Upper lobe of right lung (tissue), 1 donor: ENCODE data around the gene KCNMA1. TPM values are rescaled to one million over a fixed set of nuclear protein-coding genes. Genes with fewer than 3 reads are reported as not detected.

ENCODE experiments used
- ATAC-seq: fragments of 200-7000 bp; cut with Tn5 transposase; one replicate; pipeline ENCODE4 v1.9.1; 2020; ENCODE audit warnings: mild to moderate bottlenecking, moderate library complexity
- DNase-seq: peaks from one replicate; pipeline ENCODE4 v3.0.0-alpha.2; 2020
- H3K27ac ChIP-seq: fragments of 200-600 bp; one replicate; pipeline ENCODE4 v1.8.0; 2022
- H3K27me3 ChIP-seq: fragments of 200-600 bp; one replicate; pipeline ENCODE4 v1.8.0; 2022; ENCODE audit warnings: mild to moderate bottlenecking
- H3K36me3 ChIP-seq: fragments of 200-600 bp; one replicate; pipeline ENCODE4 v1.8.0; 2022
- H3K4me1 ChIP-seq: fragments of 200-600 bp; one replicate; pipeline ENCODE4 v1.8.0; 2022
- H3K4me3 ChIP-seq: fragments of 200-600 bp; one replicate; pipeline ENCODE4 v1.8.0; 2022; ENCODE audit warnings: mild to moderate bottlenecking
- H3K9me3 ChIP-seq: fragments of 200-600 bp; one replicate; pipeline ENCODE4 v1.8.0; 2022
- intact Hi-C: fragments of 100-400 bp; cut with DNase I; formaldehyde crosslinking; loops from one replicate; pipeline ENCODE4 v1.11.0; 2022
- total RNA-seq: library from RNA; stranded (reverse); fragmentation: NEBNext Ultra II Directional; extraction: Animal tissue kit (Norgen Biotek cat#: 25700); gene quantifications from one replicate; pipeline ENCODE4 v1.2.1, GENCODE V29; 2021
- TF ChIP-seq, protein P1 (sequence below): fragments of 200-600 bp; IDR thresholded peaks from one replicate; pipeline ENCODE4 v1.8.0; 2022; ENCODE audit warnings: antibody characterized with exemption
- donor health status: DM: no; HTN: yes; CAD: no; lungs with severe emphysema.

The KCNMA1 gene
- total RNA-seq, 1 donor from 2014 or later, result 26.3 TPM

DNA sequence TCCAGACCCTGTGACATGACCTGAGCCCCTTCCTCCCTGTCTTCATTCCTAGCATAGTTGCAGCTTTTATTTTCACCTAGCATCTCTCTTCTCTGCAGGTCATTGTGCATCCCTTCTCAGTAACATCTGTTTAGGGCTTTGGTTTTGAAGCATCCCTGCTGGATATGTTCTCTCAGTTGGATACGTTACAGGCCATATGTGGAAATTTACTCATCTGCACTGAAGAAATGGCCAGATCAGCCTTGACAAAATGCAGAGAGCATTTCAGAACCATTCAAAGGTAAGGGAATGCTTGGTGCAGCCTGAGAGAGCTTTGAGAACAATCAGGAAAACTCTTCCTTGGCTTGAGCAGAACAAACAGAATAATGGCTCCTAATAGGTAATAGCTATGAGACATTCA lies 647.0 kb downstream of the KCNMA1 start:
- H3K27me3 ChIP-seq, result no peaks in the 10 kb centered on the region
- intact Hi-C loops, result no loop called here
- no peaks in the 10 kb centered on the region for H3K4me1 ChIP-seq
- H3K9me3 ChIP-seq, result no peaks in the 10 kb centered on the region
- TF ChIP-seq, protein P1, sequence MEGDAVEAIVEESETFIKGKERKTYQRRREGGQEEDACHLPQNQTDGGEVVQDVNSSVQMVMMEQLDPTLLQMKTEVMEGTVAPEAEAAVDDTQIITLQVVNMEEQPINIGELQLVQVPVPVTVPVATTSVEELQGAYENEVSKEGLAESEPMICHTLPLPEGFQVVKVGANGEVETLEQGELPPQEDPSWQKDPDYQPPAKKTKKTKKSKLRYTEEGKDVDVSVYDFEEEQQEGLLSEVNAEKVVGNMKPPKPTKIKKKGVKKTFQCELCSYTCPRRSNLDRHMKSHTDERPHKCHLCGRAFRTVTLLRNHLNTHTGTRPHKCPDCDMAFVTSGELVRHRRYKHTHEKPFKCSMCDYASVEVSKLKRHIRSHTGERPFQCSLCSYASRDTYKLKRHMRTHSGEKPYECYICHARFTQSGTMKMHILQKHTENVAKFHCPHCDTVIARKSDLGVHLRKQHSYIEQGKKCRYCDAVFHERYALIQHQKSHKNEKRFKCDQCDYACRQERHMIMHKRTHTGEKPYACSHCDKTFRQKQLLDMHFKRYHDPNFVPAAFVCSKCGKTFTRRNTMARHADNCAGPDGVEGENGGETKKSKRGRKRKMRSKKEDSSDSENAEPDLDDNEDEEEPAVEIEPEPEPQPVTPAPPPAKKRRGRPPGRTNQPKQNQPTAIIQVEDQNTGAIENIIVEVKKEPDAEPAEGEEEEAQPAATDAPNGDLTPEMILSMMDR, result no peak
- H3K4me3 ChIP-seq, result no peak overlapping the region
- no peak overlapping the region for H3K27ac ChIP-seq
- ATAC-seq, result no peak
- no peak for DNase-seq
- no peaks in the 10 kb centered on the region for H3K36me3 ChIP-seq

DNA sequence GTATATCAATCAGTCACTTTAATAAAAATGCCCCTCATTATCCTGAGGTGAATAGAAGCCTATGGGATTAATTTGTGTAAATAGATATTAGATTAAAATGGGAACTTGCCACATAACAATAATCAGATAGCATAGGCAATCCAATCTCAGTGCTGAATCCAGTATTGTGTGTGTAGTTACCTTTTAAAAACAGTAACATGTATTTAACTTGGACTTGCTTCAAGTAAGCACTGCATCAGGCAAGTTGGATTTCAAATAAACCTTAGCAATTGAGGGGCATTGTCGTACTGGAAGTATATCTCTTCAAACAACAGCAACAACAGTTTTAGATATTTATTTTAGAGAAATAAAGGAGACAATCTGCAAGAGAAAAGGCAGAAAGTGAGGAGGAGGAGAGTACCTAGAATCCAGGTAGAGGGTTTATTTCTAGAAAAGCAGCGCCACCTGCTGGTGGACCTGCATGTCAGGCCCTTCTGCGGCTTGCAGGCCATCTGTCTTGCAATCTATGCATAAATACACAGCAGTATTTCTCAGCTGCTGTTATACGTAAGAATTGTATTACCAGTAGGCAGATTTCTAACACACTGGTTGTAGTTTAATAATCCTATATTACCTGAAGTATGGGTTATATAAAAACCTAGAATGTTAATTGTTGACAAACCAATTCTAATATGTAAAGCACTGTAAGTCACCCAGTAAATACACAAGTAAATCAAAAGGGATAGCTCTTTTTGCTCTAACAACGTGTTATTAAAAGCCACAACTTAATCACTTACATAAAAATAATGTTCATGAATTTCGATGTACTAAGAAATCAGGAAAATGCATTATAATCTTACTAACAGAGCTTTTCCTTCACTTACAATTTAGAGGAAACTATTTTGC lies 652.8 kb downstream of the KCNMA1 start:
- DNase-seq, result peak; percentile 81
- peak; percentile 92 for ATAC-seq
- intact Hi-C loops, result no loop called here

DNA sequence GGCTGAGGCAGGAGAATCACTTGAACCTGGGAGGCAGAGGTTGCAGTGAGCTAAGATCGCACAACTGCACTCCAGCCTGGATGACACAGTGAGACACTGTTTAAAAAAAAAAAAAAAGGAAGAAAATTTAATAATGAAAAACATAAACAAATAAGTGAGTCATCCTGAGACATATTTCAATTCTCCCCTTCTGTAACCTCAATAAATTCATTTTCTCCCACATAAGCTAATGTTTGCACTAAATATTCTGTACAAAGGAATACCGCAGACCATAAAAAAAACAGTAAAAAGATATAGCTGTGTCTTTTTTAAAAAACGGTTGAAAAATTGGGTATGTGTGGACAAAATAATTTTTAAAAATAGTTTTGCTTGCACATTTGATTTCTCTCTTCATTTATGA lies 654.0 kb downstream of the KCNMA1 start:
- Histone ChIP-seq H3K4me3 (no peak overlapping the region), H3K36me3 (no peaks in the 10 kb centered on the region), H3K9me3 (no peaks in the 10 kb centered on the region), H3K4me1 (peaks cover 12% of the 10 kb centered on the region), H3K27ac (no peak overlapping the region), H3K27me3 (no peaks in the 10 kb centered on the region)
- ATAC-seq (no peak), DNase-seq (no peak)
- intact Hi-C loops, result no loop called here
- TF ChIP-seq, protein P1, result no peak

More for the DNA sequence above, 652.8 kb downstream of the KCNMA1 start:
- TF ChIP-seq, protein P1, result peak; percentile 98
- Histone ChIP-seq H3K9me3 (no peaks in the 10 kb centered on the region), H3K27me3 (no peaks in the 10 kb centered on the region), H3K36me3 (no peaks in the 10 kb centered on the region), H3K4me1 (peaks cover 12% of the 10 kb centered on the region), H3K27ac (no peak overlapping the region), H3K4me3 (no peak overlapping the region)

DNA sequence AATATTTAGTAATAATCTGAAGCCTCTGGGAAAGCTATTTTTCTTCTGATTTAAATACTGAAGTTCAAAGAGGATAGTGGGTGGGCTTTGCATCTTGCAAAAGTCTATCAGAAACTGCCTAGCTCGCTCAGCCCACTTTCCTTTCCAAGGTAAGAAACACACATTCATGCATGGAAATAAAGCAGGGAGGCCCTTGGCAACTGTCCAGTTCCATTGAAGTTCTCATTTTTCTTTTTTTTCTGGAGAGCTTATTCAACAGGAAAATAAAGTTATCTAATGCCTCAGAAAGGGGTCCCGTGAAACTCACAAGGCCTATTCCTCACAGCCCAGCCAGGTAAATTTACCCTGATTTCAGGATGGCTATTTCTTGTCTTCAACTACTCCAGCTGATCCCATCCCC lies 654.9 kb downstream of the KCNMA1 start:
- Histone ChIP-seq H3K27ac (no peak overlapping the region), H3K9me3 (no peaks in the 10 kb centered on the region), H3K4me3 (no peak overlapping the region), H3K27me3 (no peaks in the 10 kb centered on the region), H3K4me1 (peaks cover 12% of the 10 kb centered on the region), H3K36me3 (no peaks in the 10 kb centered on the region)
- DNase-seq (no peak), ATAC-seq (no peak)
- TF ChIP-seq, protein P1, result no peak
- intact Hi-C loops, result no loop called here

DNA sequence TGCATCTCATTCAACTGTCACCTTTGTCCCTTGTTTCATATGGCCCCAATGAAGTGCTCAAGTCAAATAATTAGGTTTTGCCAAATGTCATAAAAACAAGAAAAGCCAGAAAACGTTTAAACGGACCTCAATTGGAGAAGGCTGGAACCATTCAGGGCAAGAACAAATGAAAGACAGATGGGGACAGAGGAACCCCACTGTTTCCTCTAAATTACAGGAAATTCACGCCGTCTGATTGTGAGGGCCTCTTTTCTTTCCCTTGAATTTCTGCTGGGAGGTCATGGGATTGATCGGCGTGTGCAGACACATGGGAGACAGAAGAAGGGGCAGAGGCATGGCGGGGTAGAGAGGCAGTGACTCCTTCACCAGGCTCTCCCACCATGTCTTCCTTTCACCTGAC lies 656.4 kb downstream of the KCNMA1 start:
- no peaks in the 10 kb centered on the region for H3K27me3 ChIP-seq
- intact Hi-C loops, result no loop called here
- ATAC-seq, result no peak
- no peaks in the 10 kb centered on the region for H3K9me3 ChIP-seq
- H3K4me3 ChIP-seq, result no peak overlapping the region
- H3K4me1 ChIP-seq, result peaks cover 12% of the 10 kb centered on the region
- TF ChIP-seq, protein P1, result no peak
- no peaks in the 10 kb centered on the region for H3K36me3 ChIP-seq
- no peak for DNase-seq
- H3K27ac ChIP-seq, result no peak overlapping the region
